GM21360 (cell line): ENCODE data around the gene CUL2.

ENCODE experiments used
- ATAC-seq: cut with Tn5 transposase; IDR thresholded peaks from one replicate; pipeline ENCODE4 v1.9.1; 2021; ENCODE audit warnings: mild to moderate bottlenecking, moderate library complexity; ENCODE audit not compliant: unreplicated experiment

The CUL2 gene

DNA sequence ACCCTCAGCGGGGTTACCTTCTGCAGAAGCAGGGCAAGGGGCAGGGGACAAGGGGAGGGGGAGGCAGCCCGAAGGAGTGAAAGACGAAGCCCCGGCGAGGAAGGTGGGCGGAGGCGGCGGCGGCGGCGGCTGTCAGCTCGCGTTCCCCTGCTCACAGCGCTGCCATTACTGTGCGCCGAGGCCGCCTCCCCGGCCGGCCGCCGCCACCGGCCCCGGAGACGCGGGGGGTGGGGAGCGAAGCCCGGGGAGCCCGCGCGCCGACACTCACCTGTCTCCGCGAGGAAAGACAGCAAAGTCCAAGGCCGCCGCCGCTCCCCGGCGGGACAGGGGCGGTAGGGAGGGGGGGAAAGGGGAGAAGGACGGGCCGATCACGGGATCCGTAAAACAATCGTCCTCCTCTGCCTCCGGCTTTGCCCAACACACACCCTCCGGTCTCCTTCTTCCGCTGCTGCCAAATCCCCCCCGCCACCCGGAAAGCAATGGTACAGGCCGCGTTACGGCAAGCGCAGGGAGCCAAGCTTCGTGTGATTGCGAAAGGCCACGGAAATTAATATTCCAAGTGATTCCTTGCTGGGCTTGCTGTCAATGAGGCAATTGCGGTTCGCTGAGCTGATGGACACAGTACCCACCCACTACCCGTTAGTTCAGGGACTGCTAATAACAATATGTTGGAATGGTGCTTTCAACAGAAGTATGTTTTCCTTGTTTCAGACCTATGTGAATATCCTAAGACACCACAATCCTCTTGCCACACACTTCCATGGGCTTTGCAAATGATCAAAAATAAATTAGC lies at the start of gene CUL2:
TSS of gene CUL2 (minus strand) at position 180 of the 793 bp plus-strand sequence. CDS start 19,024 bp downstream, outside the sequence.
- peak; percentile 95 for ATAC-seq

DNA sequence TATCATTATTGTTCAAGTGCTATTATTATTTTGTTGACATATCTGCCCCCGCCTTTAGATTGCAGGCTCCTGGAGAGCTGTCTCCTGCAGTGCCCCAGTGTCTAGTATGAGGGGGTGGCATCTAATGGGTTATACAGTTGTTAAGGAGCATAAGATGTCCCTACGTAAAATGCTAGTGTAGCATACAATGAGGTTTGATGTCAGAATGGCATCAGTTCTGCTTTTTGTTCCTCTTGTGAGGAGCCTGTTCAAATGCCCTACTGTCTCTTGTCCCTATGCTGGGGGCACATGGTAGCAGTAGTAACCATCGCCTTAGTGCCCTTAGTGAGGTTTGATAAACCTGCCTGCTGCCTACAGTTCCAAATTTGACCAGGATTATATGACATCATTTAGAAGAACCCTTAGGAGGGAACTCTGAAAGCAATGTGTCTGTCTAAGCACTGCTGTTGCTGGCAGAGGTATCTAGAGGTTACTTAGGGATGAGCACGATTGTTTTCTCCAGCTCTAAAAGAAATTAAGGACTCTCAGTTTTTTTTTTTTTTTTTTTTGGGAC lies 46.2 kb upstream of the CUL2 start:
- peak; percentile 50 for ATAC-seq

DNA sequence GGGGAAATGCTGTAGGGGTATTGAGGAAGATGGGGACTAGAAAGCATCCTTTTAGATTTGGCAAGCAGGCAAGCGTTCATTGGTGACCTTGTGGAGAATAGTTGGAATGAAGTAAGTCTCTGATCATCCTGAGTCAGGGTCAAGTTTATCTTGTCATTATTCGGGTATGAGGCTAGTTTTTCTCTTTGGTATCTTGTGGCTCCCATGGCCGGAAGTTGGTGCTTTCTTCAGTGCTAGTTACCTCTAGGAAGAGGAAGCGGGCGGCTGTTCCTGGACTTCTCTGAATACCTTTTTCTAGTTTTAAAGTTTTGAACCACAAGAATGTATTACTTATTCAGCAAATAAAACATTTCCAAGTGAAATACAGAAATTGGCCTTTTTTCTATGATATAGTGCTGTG lies 45.7 kb upstream of the CUL2 start:
- no peak for ATAC-seq

DNA sequence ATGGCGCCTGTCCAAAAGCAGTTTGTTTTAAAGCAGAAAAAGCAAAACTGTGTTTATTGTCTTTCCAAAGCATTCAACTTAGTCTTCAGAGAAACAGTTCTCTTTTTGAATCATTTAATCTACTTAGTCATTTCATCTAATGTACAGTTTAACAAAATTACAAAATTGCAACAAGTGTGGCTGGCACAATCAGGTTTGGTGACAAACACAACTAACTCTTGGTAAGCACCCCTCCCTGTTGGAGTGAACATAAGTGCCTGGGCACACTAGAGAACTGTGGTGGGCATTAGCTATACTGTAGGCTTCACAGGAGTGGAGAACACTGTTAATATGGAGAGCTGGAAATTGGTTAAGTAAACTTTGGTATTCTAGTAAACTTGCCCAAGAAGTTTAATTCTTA lies 43.4 kb upstream of the CUL2 start:
- ATAC-seq = no peak

DNA sequence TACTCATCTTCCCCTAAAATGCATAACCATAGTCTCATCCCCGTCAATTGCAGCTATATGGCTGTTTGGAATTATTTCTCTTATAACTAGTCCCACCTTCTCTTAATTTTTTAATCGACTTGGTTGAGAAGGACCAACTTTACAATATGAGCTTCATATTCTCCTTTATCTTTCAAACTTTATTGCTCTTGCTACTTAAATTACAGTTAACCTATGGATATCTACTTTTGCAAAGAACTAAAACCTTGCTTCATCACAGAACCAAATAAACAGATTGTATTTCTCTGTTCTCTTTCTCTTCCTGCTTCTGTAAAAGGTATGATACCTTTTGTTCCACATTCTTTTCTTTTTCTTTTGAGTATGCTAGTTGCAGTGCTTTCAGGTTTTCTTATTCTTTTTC lies 42.6 kb upstream of the CUL2 start:
- no peak for ATAC-seq

DNA sequence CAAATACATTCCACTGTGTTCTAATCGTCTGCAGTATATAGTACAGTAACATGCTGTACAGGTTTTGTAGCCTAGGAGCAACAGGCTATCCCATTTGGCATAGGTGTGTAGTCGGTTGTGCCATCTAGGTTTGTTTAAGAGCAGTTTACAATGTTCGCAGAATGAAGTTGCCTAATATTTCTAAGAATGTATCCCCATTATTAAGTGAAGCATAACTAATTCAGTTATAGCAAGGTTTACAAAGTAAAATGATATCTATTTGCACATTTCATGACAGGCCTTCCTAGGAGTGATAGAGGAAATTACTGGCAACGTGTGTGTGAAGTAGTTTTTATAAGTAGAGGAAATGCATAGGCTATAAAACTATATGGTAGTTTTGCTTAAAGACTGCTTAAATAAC lies 40.5 kb upstream of the CUL2 start:
- no peak for ATAC-seq

DNA sequence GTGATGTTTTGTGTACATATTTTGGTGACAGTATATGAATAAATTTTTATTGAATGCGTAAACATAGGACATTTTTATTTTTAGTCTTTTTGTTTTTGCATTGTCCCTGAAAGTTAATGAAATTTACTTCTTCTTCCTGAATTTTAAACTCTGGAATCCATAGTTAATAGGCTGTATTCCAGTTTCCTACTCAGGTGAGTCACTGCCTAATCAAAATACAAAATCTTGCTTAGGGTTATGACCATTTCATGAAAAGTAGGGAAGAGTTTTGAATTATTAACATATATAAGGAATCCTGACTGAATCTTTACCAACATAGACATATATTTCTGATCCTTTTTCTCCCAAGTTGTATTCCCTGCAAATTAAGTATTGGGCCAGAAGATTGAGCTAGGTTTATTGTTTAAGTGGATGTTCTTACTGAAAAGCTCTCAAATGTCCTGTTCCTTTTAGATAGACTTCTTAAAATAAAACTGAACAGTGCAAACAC lies 39.1 kb upstream of the CUL2 start:
- no peak for ATAC-seq

DNA sequence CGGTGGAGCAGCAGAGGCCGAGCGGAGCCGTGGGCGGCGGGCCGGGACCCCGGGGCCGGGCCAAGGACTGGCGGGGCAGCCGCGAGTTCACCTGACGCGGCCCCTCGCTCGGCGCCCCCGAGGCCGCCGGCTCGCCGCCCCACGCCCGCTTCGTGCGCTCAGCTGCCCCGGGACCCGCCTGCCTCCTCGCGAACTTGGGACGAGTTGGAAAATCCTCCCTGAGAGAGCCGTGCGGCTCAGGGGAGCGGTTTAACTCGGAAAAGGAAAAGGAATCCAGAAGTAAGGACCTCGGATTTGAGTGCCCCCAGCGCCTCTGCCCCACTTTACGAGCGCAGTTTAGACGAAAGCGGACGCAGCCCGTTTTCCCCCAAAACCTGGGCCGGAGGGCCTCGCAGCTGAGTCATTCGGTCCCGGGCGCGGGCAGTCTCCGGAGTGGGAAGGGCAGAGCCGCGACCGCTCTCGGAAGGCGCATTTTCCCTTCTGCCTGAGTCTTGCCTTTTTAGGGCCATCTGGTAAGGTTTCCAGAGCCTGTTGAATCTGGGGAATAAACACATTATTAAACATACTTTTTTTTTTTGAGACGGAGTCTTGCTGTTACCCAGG lies 37.2 kb upstream of the CUL2 start:
- ATAC-seq = peak; percentile 2

DNA sequence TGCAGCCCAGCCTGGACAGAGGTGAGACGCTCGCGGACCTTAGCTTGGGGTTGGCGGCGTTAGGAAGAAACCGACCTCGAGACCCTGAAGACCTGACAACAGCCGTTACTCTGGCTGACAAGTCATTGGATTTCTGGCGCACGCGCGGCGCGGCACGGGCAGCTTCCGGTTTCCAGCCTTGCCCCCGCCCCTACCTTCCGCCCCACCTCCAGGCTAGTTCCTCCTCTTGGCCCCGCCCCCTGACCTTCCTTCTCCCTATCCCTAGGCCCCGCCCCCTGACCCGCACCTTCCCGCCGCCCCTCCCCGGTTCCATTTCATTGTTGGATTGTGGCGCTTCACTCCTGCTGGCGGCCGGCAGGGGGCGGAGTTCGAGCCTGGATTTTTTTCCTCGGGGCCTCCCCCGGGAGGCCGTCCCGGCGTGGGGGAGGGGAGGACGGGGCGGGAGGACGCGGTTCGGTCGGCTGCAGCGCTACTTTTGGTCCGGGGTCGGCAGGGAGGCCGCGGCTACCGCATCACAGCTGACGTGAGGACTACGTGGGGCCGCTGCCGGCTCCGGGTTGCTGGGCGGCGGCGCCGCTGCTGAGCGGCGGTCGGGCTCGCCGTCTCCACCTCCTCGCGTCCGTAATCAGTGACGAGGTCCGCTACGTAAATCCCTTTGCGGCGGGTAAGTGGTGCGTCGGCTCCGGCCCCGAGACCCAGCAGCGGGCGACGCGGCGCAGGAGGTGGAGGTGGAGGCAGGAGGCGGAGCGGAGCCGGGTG lies 36.6 kb upstream of the CUL2 start, which contains the start of gene CREM:
TSS of gene CREM (plus strand) at position 317 of the 759 bp plus-strand sequence. CDS start 10,990 bp downstream, outside the sequence.
- peak; percentile 66 for ATAC-seq

DNA sequence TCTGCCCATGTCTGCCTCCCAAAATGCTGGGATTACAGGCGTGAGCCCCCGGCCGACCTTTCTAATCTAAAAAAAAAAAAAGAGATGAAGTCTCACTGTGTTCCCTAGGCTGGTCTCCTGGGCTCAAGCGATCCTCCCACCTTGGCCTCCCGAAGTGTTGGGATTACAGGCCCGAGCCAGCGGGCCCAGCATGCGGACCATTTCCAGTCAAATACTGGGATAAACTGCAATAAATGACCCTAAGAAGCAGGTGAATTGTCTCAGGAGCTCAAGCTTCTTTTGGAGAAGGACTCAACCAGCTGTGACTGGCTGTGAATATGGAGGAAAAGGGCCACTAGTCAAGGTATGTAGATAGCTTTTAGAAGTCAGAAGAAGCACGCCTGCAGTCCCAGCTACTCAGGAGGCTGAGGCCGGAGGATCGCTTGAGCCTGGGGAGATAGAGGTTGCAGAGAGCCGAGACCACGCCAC lies 36.0 kb upstream of the CUL2 start:
- no peak for ATAC-seq

DNA sequence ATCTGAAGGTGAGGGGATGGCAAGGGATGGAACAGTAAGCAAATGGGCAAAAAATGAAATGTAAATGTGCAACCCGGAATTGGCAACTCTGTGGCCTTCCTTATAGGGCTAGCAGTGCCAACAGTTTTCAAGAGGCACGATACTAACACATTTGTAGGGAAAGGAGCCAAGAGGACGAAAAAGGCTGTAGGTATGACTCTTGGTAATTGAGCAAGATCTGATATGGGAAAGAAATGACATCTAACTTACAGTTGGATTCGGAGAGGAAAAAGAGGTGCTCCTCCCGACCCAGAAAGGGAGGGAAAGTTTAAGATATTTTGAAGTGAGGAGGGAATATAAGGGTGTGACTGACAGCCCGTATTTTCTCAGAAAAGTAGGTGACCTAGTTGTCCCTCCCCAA lies 34.4 kb upstream of the CUL2 start:
- ATAC-seq = no peak

DNA sequence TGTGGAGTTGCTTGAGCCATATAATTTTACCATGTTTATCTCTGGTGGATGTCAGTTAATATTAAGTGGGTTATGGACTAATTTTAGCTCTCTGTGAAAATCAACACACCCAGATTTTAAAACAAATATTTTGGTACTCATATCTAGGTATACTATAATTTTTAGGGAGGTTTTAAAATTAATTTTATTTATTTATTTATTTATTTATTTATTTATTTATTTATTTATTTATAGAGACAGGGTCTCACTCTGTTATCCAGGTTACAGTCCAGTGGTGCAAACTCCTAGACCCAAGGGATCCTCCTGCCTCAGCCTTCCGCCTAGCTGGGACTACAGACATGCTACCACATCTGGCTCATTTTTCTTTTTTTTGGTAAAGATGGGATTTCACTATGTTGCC lies 29.2 kb upstream of the CUL2 start:
- ATAC-seq = no peak

DNA sequence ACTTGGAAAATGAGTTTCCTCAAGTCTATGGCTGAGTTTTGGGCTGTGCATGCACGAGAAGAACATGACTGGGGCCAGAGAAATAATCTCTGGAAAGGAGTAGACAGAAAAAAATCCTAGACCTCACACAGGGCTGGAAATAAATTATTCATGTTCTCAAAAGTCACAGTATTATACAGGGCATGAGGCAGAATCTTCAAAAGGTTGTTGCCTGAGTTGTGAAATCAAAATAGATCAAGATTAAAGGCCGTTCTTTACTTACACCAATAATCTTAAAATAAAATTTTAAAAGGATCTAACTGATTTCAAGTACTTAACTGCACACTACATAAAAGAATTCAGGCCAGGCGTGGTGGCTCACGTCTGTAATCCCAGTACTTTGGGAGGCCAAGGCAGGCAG lies 22.4 kb upstream of the CUL2 start:
- no peak for ATAC-seq

DNA sequence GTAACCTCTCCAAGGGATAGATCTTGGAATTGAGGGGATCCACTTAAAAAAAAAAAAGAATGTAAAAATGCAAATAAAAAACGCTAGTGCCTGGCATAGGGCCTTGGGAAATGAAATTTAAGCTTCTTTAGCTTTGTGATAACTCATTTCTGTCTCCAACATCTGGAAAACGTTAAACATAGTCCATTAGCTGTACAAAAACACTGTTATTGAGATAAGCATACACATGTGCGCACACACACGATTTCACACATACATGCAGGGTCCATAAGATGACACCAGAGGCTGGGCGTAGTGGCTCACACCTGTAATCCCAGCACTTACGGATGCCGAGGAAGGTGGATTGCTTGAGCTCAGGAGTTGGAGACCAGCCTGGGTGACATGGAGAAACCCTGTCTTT lies 13.7 kb upstream of the CUL2 start:
- ATAC-seq = no peak

DNA sequence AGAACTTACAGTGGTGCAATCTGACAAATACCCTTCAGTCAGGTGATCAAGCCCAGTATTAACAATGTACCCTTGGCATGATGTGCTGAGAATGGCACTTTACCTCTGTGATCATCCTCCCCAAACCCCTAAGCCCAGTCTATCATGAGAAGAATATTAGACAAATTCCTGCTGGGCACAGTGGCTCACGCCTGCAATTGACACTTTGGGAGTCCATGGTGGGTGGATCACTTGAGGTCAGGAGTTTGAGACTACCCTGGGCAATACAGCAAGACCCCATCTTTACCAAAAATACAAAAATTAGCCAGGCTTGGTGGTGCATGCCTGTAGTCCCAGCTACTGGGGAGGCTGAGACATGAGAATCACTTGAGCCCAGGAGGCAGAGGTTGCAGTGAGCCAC lies 7.4 kb upstream of the CUL2 start:
- ATAC-seq = no peak

DNA sequence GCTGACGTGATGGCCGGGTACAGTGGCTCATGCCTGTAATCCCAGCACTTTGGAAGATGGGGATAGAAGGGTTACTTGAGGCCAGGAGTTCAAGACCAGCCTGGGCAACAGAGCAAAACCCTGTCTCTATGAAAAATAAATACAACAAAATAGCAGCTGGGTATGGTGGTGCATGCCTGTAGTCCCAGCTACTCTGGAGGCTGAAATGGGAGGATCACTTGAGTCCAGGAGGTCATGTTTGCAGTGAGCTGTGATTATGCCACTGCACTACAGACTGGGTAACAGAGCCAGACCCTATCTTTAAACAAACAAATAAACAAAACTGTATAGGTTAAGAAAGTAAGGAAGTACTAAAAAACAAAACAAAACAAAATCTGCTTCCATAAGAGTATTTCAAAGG lies 6.2 kb upstream of the CUL2 start:
- no peak for ATAC-seq

DNA sequence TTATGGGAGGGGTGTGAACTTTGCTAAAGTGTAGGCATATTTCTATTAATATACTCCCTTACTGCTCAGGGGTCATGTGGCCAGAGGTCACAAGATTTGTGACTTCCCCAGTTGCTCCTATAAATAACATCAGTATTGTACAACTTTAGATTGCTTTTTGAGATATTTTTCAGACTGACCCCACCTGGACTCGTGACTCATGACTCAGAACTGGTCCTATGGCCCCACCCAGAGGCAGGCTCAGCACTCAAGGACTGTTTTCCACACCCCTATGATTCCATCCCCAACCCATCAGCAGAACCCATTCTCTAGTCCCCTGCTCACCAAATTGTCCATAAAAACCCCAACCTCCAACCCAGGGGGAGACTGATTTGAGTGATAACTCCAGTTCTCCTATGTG lies 2.7 kb upstream of the CUL2 start:
- ATAC-seq = no peak

DNA sequence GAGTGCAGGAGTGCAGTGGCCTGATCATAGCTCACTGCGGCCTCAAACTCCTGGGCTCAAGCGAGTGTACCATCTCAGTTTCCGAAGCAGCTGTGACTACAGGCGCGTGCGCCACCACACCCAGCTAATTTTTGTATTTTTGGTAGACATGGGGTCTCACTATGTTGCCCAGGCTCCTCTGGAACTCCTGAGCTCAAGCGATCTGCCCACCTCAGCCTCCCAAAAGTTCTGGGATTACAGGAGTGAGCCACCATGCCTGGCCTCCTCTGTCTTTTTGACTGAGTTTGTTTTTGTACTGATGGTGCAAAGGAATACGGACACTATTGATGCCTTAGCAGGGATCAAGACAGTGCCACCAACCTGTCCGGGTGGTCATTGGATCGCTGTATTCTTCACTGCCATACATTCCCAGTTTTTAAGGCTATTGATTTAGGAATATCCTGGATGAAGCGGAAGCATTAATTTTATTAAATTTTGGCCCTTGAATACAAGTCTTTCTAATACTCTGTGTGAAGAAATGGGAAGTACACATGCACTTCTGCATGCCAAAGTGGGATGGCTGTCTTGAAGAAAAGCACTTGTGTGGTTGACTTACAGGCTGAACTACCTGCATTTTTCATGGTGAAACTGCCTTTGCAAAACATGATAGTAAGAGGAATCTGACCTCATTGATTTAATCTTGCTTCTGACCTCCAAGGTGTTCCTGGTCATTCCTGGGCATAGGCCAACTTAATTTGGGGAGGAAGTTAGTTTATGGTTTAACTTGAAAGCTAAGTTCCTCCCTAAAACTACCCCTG lies 2.1 kb upstream of the CUL2 start:
- ATAC-seq = no peak

DNA sequence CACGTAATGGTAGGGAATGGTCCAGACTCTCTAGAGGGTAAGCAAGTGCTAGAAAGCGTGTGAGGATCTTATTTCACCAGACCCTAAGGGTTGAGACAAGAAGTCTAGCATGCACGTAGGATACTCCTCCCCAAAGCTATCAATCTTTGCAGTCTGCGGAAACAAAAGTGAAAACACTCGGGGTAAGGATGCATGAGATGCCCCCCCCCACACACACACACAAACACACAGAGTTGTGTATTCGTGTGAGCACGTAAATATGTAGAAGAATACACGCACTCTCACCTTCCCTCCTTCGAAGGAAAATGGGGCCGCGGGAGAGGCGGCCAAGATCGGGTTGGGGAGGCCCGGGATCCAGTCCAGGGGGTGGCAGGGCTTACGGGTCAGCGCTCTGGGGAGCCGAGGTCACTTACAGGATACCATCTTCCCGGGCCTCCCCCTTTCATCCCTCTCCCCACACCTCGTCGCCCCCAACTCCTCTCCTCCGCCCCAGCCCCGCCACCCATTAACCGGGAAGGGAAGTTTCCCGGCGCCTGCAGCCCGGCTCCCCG lies 455 bp downstream of the CUL2 start:
- ATAC-seq = peak; percentile 26

DNA sequence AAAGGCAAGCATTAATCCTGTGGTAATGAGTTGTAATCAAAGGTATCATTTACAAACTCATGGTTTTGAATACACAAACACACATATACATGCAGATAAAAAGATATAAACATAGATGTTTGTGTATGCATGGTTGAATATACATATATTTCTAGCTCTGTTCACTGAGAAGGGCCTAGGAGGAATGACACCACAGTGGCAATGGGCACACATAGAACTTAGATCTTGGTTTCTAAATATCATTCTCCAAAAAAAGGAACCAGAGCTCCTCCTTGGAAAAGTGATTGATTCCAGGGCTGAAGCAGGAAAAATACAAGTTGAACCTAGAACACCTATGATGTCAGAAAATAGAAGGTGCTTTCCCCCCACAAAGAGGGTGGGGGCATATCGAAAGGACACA lies 6.9 kb downstream of the CUL2 start:
- ATAC-seq = no peak
